Measurements from ENCODE around the gene RPP21.

GRCh38 chr6:30378290-30378937 lies 33.5 kb downstream of the RPP21 start:
- no peak for TF ChIP-seq CTCF (IDR thresholded peaks at IDR 0.05; ENCODE audit: low read length)
- TF ChIP-seq EZH2 (IDR thresholded peaks at IDR 0.05; ENCODE audit: borderline replicate concordance, low read length), result no peak
